Measurements from ENCODE around the gene FAM3D.
"Not testable (repeated sequence)": the region's sequence is repeated elsewhere in the genome, so short reads cannot be mapped to it uniquely, and the experiment has no call there.

Gene FAM3D, protein sequence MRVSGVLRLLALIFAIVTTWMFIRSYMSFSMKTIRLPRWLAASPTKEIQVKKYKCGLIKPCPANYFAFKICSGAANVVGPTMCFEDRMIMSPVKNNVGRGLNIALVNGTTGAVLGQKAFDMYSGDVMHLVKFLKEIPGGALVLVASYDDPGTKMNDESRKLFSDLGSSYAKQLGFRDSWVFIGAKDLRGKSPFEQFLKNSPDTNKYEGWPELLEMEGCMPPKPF

DNA sequence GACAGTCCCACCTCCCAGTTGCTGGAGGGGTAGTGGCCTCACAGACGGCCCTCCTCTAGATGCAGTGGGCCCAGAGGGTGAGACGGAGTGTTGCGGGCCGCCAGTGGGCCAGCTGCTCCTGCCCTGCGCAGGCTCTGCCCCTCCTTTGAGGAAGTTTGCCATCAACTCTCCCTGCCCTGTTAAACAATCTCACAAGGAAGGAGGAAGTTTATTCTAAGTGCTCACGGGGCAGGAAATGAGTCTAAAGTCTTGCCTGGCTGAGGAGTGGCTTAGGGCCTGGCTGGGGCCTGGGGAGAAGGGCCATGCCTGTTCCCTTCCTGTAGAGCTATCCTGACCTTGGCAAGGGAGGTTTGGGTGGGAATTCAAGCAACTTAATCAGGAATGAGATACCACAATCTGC, at the start of gene FAM3D:
Gene FAM3D (minus strand): TSS at position 92 of the 400 bp plus-strand sequence. CDS start 11,211 bp downstream, outside the sequence.
- no peak for TF ChIP-seq CTCF (IDR thresholded peaks at IDR 0.05; ENCODE audit: insufficient read depth, missing control alignments)
- no peak for FAIRE-seq
- no peak for DNase-seq (ENCODE audit: insufficient read length, low spot score)

GRCh38 chr3:58713715-58714401, 47.3 kb upstream of the FAM3D start:
- no peak for TF ChIP-seq CTCF (IDR thresholded peaks at IDR 0.05; ENCODE audit: insufficient read depth, missing control alignments)
- no peak for FAIRE-seq
- DNase-seq (ENCODE audit: insufficient read length, low spot score): no peak

- DNase-seq (ENCODE audit: insufficient read length, low spot score) (no peak), FAIRE-seq (no peak)
- TF ChIP-seq CTCF (IDR thresholded peaks at IDR 0.05; ENCODE audit: insufficient read depth, missing control alignments): no peak
These were observed 45.3 kb upstream of the FAM3D start for GRCh38 chr3:58711871-58712270.

DNA sequence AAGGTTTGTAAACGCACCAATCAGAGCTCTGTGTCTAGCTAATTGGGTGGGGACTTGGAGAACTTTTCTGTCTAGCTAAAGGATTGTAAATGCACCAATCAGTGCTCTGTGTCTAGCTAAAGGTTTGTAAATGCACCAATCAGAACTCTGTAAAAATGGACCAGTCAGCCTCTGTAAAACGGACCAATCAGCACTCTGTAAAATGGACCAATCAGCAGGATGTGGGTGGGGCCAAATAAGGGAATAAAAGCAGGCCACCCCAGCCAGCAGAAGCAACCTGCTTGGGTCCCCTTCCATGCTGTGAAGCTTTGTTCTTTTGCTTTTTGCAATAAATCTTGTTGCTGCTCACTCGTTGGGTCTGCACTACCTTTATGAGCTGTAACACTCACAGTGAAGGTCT, 42.4 kb upstream of the FAM3D start:
- not testable (repeated sequence) for DNase-seq (ENCODE audit: insufficient read length, low spot score); FAIRE-seq

DNA sequence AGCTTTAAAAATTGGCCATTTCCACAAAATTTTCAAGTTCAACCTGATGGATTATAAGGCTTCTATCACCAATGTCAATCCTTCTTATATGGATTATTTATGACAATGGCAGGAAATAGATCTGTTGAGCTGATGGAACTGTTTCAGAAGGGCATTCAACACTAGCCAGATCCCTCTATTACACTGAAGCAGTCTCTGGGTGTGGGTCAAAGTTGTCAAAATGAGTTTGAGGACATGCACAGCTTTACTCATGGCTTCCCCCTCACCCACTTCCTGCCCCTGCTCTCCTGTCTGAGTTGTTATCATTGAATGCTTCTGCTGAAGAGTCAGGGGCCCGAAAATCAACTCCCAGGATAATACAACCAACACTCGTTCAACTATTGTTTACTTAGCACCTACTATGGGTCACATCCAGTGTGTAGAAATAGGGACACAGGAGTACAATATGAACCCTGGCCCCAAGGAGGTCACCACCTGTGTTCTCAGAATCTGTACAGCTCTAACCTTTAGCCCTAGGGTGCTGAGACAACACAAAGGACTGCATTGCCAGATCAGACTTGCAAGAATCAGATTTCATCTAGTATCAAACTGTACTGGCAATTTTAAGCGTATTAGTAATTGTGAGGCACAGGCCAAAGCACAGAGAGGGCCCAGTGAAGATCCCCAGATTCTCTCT, 41.7 kb upstream of the FAM3D start:
- FAIRE-seq (no peak), DNase-seq (ENCODE audit: insufficient read length, low spot score) (no peak)
- TF ChIP-seq CTCF (IDR thresholded peaks at IDR 0.05; ENCODE audit: insufficient read depth, missing control alignments): no peak

GRCh38 chr3:58707390-58707930, 40.9 kb upstream of the FAM3D start:
- FAIRE-seq: no peak
- TF ChIP-seq CTCF (IDR thresholded peaks at IDR 0.05; ENCODE audit: insufficient read depth, missing control alignments): no peak

GRCh38 chr3:58706395-58707167, 40.0 kb upstream of the FAM3D start:
- TF ChIP-seq CTCF (IDR thresholded peaks at IDR 0.05; ENCODE audit: insufficient read depth, missing control alignments): no peak
- no peak for DNase-seq (ENCODE audit: insufficient read length, low spot score)
- FAIRE-seq: no peak

More at GRCh38 chr3:58707390-58707930, 40.9 kb upstream of the FAM3D start:
- DNase-seq (ENCODE audit: insufficient read length, low spot score): no peak

Data from D721Med (cell line).